Measurements from ENCODE around the gene SLFN13. TPM values are rescaled to one million over a fixed set of nuclear protein-coding genes. Genes with fewer than 3 reads are reported as not detected.
"Not testable (repeated sequence)": the region's sequence is repeated elsewhere in the genome, so short reads cannot be mapped to it uniquely, and the experiment has no call there.

The SLFN13 gene
- total and polyA plus RNA-seq, 9 of the 15 experiments (the other 6 are each of a cell fraction or from before 2014, with no cell fraction given) = 0.04 to 0.49 (median 0.17) TPM

- DNase-seq (ENCODE audit: extremely low read depth in 1 of 4, low spot score in 3 of 4); H2AFZ ChIP-seq (ENCODE audit: low read depth, low read length); H3K4me3 ChIP-seq; H3K27ac ChIP-seq (ENCODE audit: extremely low read depth, low read depth, low read length); in situ Hi-C loops (cut with MboI); H3K9me1 ChIP-seq (ENCODE audit: control insufficient read depth, insufficient read depth, low read length); FAIRE-seq; H3K36me3 ChIP-seq (ENCODE audit: control insufficient read depth, insufficient read depth, low read length); H3K79me2 ChIP-seq (ENCODE audit: control insufficient read depth, insufficient read depth, low read length); H4K20me1 ChIP-seq (replicated peaks; ENCODE audit: control insufficient read depth, insufficient read depth, low read length); intact Hi-C loops (cut with micrococcal nuclease); ATAC-seq; H3K9ac ChIP-seq (ENCODE audit: insufficient read depth in 1 of 2, low read depth in 2 of 2, low read length in 2 of 2); H3K9me3 ChIP-seq (replicated peaks; ENCODE audit: control insufficient read depth, insufficient read depth, low read depth, low read length); H3K27me3 ChIP-seq (ENCODE audit: control insufficient read depth in 2 of 2, insufficient read depth in 2 of 2, low read length in 2 of 2); H3K4me1 ChIP-seq (replicated peaks in 1 of 2; ENCODE audit: control insufficient read depth in 2 of 2, insufficient read depth in 2 of 2, low read length in 2 of 2); H3K4me2 ChIP-seq (ENCODE audit: insufficient read depth, low read length); BruUV-seq (replicated peaks); CTCF ChIA-PET (ENCODE audit: low intra/inter-chr PET ratio): not testable (repeated sequence)
- WGBS (ENCODE audit: insufficient coverage, low coverage, missing lambda C conversion rate) = 6% methylated on average over 8 of the region's 9 CpGs
- POLR2A ChIA-PET = interaction anchor here (0.6 to 0.7 kb wide), 2 partner anchors 11 to 20 kb away, joined by 3 to 4 read pairs; partner anchors contain the start of gene SLFN12
Observed at GRCh38 chr17:35421069-35421468, 27.5 kb downstream of the SLFN13 start.

GRCh38 chr17:35416659-35417058 is 31.9 kb downstream of the SLFN13 start:
- ATAC-seq = no peak
- no TSS peak for BruUV-seq (replicated peaks)
- Histone ChIP-seq H4K20me1 (replicated peaks; ENCODE audit: control insufficient read depth, insufficient read depth, low read length) (no peaks in the 10 kb centered on the region), H3K4me1 (replicated peaks in 1 of 2; ENCODE audit: control insufficient read depth in 2 of 2, insufficient read depth in 2 of 2, low read length in 2 of 2) (no peaks in the 10 kb centered on the region), H3K27ac (ENCODE audit: extremely low read depth, low read depth, low read length) (no peak overlapping the region), H2AFZ (ENCODE audit: low read depth, low read length) (no peak overlapping the region), H3K27me3 (ENCODE audit: control insufficient read depth in 2 of 2, insufficient read depth in 2 of 2, low read length in 2 of 2) (peaks cover under 1 to 2% of the 10 kb centered on the region in 2 experiments; a peak in 3 of 5 replicates), H3K9me3 (replicated peaks; ENCODE audit: control insufficient read depth, insufficient read depth, low read depth, low read length) (no peaks in the 10 kb centered on the region), H3K4me3 (no peak overlapping the region), H3K9ac (ENCODE audit: insufficient read depth in 1 of 2, low read depth in 2 of 2, low read length in 2 of 2) (no peak overlapping the region), H3K36me3 (ENCODE audit: control insufficient read depth, insufficient read depth, low read length) (no peaks in the 10 kb centered on the region), H3K79me2 (ENCODE audit: control insufficient read depth, insufficient read depth, low read length) (no peaks in the 10 kb centered on the region), H3K9me1 (ENCODE audit: control insufficient read depth, insufficient read depth, low read length) (no peaks in the 10 kb centered on the region), H3K4me2 (ENCODE audit: insufficient read depth, low read length) (no peak overlapping the region)
- ChIA-PET CTCF (ENCODE audit: low intra/inter-chr PET ratio) (no interaction called here), POLR2A (no interaction called here)
- WGBS (ENCODE audit: insufficient coverage, low coverage, missing lambda C conversion rate) = 6% methylated on average over 2 of the region's 2 CpGs
- intact Hi-C loops (cut with micrococcal nuclease) (no loop called here), in situ Hi-C loops (cut with MboI) (no loop called here)
- DNase-seq (ENCODE audit: extremely low read depth in 1 of 4, low spot score in 3 of 4) = no peak
- no peak for FAIRE-seq
- no peak for TF ChIP-seq SP1 (CRISPR knock-in tag; IDR thresholded peaks at IDR 0.05)
- TF ChIP-seq USF2 (CRISPR knock-in tag; IDR thresholded peaks at IDR 0.05) = no peak
- no peak for TF ChIP-seq PKNOX1 (IDR thresholded peaks at IDR 0.05)
- no peak for TF ChIP-seq PTBP1 (IDR thresholded peaks at IDR 0.05; ENCODE audit: low read depth, low read length)
- no peak for TF ChIP-seq NKRF (IDR thresholded peaks at IDR 0.05; ENCODE audit: borderline replicate concordance)
- no peak for TF ChIP-seq NONO (IDR thresholded peaks at IDR 0.05; ENCODE audit: low read depth in 2 of 2, low read length in 1 of 2)
- TF ChIP-seq L3MBTL2 (IDR thresholded peaks at IDR 0.05) = no peak
- TF ChIP-seq ID3 (CRISPR knock-in tag; IDR thresholded peaks at IDR 0.05) = no peak
- TF ChIP-seq ID3 (tag; IDR thresholded peaks at IDR 0.05) = no peak
- TF ChIP-seq HDAC2 (IDR thresholded peaks at IDR 0.05) = no peak
- no peak for TF ChIP-seq EP300 (IDR thresholded peaks at IDR 0.05; ENCODE audit: low read length)
- TF ChIP-seq FOXM1 (IDR thresholded peaks at IDR 0.05; ENCODE audit: low read depth) = no peak
- no peak for TF ChIP-seq FOXM1 (CRISPR knock-in tag; IDR thresholded peaks at IDR 0.05; ENCODE audit: low read depth)

Data from K562 (cell line).